Gastroesophageal sphincter (tissue), 3 donors: Measurements from ENCODE around the gene STPG2.

Experiments used
- POLR2A ChIP-seq, 2 donors: fragments of 450-650 bp; IDR thresholded peaks; one replicate each; pipeline ENCODE4 v1.6.1; 2017; ENCODE audit warnings: antibody characterized with exemption in 2 of 2, mild to moderate bottlenecking in 2 of 2, moderate library complexity in 1 of 2
- POLR2AphosphoS5 ChIP-seq: sonication (generic); formaldehyde crosslinking; IDR thresholded peaks from one replicate; pipeline ENCODE4 v1.6.1; 2017; ENCODE audit warnings: antibody characterized with exemption
- TF ChIP-seq, protein P1 (sequence below), 4 experiments: fragments of 200-600 bp in 2 of 4; fragments of 450-650 bp in 2 of 4; sonication (generic) in 1 of 4; IDR thresholded peaks; one replicate each; pipeline ENCODE4 v1.5.1; 2017 to 2019; ENCODE audit warnings: antibody characterized with exemption in 4 of 4, mild to moderate bottlenecking in 2 of 4, moderate library complexity in 2 of 4

DNA sequence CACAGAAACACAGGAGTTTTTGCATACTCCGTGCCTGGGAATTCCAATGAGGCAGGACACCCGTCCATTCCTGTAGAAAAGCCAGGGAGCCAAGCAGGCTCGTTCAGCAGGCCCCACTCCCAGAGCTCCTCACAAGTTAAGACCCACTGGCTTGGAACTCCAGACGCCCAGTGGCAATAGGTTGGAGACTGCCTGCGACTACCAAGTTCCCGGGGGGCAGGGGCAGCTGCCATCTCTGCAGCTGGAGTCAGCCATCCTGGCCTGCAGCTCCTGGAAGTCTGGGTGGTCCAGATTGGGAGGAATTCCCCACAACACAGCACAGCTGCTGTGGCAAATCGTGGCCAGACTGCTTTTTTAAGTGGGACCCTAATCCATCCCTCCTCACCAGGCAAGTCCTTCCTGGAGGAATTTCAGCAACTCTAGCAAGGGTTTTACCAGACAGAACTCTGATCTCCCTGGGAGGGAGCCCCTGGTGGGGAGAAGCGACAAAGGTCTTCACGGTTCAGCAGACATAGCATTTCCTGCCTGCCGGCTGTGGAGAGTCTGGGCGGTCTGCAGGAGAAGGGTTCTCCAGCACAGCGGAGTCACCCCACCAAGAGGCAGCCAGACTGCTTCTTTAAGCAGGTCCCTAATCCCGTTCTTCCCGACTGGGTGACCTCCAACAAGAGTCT, 231.9 kb downstream of the STPG2 start:
- TF ChIP-seq, protein P1, sequence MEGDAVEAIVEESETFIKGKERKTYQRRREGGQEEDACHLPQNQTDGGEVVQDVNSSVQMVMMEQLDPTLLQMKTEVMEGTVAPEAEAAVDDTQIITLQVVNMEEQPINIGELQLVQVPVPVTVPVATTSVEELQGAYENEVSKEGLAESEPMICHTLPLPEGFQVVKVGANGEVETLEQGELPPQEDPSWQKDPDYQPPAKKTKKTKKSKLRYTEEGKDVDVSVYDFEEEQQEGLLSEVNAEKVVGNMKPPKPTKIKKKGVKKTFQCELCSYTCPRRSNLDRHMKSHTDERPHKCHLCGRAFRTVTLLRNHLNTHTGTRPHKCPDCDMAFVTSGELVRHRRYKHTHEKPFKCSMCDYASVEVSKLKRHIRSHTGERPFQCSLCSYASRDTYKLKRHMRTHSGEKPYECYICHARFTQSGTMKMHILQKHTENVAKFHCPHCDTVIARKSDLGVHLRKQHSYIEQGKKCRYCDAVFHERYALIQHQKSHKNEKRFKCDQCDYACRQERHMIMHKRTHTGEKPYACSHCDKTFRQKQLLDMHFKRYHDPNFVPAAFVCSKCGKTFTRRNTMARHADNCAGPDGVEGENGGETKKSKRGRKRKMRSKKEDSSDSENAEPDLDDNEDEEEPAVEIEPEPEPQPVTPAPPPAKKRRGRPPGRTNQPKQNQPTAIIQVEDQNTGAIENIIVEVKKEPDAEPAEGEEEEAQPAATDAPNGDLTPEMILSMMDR (IDR thresholded peaks at IDR 0.05), result no peak
- TF ChIP-seq POLR2A (IDR thresholded peaks at IDR 0.05) (no peak), POLR2AphosphoS5 (no peak)
